Measurements from ENCODE around the gene GRIK2.

GRIK2 gene

DNA sequence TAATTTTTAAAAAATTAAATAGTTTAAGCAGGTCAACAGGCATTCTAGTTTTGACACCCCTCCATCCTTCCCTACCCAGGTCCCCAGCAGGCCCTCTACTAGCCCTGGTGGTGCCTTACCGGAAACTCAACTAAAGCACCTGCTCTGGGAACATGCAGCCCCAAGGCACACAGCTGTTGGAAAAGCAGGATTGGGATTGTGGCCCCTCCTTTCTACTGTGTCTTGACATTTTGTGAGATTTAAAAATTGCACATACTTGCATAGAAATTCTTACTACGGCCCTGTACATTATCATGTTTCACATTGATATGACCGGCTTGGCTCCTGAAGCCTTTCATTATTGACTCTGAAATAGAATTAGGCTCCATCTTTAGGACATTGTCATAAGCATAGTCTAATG, 423.2 kb downstream of the GRIK2 start:
- DNase-seq, result no peak

DNA sequence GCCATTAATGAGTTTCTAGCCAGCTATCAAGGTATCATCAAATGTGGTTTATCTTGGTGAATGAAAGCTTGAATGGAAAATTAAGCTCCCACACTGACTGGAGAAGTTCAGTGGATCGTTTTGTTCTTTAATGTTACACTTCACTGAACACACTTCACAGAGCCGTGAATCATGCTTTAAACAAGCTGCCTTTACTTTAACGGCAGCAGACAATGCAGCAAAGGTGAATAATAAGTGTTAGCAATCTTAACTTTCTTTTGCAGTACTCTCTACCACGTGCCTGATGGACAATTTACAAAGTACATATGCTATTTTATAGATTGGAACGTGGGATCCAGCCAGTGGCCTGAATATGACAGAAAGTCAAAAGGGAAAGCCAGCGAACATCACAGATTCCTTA, 424.5 kb downstream of the GRIK2 start:
- DNase-seq, result no peak

DNA sequence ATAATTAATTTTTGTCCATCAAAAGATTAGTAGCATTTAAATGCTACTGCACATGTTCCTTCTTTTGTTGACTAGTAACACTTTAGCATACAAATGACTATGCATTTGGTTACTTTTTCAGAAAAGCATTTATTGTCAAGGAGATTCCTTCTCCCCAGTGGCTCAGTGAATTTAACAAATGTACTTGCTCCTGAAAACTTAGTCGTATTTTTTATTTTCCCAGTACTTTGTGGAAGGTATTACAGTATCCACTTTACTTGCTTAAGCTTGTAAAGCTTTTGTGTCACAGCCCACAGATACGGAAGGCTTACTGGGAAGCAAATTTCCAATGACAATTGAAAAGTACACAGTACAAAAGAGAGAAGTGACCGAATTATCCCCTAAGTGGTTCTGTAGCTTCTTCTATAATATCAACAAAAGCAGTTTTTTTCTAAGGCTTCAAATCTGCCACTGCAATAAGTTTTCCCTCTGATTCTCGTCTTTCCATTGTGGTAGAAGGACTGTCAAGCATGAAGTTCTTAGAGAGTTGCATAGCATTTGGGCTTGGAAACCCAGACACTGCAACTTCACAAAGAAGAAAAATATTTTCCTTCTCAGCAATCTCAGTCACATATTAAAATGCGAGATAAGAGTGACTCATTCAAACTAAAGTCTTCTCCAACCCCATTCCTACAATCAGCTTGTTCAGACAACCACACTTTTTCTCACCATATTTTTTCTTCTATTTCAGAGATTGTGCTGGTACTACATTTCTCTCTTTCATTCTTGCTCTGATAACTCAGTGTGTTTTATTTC, 431.2 kb downstream of the GRIK2 start:
- DNase-seq, result no peak

DNA sequence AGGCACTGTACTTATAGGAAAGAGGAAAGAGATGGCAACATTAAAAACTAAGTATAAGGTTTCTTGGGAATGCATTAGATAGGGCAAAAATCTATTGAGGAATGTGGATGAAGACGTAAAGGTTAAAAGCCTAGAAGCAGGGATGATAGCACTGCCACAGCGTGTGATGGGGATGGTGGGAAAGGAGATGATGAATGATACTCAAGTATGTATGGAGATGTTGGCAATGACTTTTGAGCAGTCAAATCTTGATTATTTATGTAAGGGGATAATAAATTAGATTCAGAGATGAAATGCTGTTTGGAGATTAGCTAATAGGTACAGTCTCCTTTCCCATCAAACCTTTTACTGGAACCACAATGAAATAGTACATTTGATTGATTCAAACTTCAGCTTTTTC, 432.8 kb downstream of the GRIK2 start:
- DNase-seq, result no peak

DNA sequence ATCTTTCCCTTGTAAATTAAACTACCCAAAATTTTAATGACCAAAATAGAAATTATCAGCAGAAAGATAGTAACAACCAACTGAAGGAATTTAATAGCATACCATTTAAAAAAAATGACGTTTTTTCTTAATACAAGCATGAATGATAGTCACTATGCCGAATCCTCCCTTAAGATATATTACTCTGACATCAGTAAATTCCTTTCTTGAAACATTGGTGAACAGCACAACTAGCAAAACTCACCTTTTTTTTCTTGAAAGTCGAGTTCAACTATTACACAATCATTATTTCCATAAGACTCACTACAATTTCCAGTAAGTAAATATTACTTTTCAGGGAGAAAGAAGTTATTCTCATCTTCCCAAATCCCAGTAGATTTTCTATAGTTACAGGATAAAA, 433.2 kb downstream of the GRIK2 start:
- no peak for DNase-seq

DNA sequence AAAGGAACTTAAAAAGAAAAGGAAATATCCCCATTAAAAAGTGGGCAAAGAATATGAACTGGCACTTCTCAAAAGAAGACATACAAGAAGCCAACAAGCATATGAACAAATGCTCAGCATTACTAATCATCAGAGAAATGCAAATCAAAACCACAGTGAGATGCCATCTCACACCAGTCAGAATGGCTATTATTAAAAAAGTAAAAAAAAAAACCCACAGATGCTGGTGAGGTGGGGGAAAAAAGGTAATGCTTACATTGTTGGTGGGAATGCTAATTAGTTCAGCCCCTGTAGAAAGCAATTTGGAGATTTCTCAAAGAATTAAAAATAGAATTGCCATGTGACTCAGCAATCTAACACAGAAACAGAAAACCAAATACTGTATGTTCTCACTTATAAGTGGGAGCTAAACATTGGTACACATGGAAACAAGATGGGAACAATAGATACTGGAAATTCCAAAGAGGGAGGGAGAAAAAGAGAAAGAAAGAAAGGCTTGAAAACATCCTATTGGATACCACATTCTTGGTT, 437.1 kb downstream of the GRIK2 start:
- DNase-seq, result no peak

DNA sequence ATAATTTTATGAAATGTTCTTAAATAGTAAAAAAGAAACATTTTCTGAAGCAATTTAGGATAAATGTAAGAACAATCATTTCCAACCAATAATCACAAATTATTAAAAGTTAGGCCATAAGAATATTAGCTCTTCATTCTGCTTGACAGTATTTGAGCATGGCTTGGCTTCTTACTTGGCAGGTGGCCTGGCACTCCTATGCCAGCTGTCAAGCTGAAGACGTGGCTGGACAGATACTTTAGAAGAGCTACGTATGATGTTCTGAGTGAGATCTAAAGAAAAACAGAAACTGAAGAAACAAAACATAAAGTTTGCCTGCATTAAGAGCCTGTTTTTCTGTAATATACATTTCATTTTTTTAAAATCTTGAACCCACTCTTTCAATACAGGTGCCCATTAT, 438.9 kb downstream of the GRIK2 start:
- no peak for DNase-seq

DNA sequence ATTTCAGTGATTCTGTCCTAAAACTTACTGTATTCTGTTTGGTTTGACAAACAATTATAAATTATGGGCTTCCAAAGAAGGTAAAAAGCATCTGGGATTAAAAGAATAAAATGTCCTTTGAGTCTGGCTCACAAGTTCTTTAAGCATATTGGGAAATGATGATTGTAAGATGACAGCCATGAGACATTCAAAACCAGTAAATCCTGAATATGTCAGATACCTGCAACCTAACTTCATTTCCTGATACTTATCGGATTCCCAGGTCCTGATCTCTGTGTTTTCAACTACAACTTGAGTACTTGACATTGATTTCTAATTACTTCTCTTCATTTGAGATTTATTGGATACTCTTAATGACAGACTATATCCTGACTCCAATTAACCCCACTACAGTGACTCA, 446.6 kb downstream of the GRIK2 start:
- DNase-seq, result no peak

DNA sequence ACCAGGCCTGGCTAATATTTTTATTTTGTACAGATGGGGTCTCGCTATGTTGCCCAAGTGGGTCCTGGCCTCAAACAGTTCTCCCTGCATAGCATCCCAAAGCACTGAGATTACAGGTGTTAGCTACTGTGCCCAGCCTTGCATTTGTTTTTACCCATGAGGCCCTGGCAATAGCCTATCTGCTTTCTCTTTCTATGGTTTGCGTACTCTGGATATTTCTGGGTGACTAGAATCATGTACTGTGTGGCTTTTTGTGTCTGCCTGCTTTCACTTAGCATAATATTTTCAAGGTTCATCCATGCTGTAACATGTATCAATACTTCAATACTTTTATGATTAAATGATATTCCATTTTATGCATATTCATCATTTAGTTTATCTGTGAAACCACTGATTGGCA, 451.7 kb downstream of the GRIK2 start:
- no peak for DNase-seq

DNA sequence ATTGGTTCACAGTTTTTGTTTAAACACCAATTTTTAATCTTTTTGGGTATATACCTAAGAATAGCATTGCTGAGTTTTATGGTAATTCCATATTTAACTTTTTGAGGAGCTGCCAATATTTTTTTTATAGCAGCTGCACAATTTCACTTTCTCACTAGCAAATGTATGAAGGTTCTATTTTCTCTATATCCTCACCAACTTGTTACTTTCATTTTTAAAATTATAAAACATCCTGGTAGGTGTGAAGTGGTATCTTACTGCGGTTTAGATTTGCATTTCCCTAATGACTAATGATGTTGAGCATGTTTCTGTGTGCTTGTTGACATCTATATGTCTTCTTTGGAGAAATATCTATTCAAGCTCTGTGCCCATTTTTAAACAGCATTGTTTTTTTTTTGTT, 452.1 kb downstream of the GRIK2 start:
- no peak for DNase-seq

DNA sequence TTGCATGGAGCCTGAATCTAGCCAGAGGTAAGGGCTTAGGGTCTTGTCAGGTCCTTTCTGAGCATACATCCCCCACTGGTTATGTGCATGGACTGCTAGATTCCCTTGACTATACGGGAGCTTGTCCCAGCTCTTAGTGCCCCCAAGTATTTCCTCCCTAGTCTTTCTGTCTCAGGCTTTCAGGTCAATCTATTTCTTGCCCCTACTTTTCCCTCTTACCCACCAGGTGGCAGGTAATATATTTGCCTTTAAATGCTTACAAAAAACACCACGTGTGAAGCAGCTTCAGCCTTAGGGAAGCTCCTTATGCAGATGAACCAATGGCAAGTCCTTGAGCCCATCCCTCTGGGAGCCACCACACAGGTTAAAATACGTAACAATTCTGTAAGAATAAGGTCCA, 454.2 kb downstream of the GRIK2 start:
- DNase-seq, result no peak

DNA sequence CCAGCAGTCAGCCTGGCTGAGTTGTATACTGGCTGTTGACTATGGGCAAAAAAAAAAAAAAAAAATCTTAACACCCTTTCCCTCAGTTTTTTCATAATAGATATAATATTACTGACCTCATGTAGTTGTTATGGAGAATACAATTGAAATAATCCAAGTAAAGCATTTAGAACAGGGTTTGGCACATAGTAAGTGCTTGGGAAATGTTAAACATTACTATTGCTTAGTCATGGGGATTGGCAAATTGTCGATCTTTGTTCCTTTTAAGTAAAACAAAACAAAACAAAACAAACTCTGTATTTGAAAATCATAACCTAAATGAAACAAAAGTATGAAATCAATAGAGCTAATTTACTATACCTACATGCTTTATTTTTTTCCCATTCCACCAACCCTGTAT, 458.4 kb downstream of the GRIK2 start:
- DNase-seq, result no peak

DNA sequence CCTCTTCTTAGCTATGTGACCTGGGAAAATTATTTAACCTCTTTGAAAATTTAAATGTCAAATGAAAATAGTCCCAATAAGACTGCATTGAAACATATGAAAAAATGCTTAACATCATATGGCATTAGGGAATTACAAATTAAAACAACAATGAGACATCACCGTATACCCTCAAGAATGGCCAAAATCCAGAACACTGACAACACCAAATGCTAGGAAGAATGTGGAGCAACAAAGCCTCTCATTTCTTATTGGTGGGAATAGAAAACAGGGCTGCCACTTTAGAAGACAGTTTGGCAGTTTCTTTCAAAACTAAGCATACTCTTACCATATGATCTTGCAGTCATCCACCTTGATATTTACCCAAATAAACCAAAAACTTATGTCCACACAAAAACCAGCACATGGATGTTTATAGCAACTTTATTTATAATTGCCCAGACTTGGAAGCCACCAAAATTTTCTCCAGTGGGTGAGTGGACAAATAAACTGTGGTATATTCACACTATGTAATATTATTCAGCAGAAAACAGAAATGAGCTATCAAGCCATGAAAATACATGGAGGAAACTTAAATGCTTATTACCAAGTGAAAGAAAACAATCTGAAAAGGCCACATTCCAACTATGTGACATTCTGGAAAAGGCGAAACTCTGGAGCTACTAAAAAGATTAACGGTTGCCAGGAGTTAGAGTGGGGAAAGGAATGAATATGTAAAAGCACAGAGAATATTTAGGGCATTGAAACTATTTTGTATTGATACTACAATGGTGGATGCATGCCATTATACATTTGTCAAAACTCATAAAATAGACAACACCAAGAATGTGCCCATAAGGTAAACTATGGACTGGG, 459.9 kb downstream of the GRIK2 start:
- no peak for DNase-seq

DNA sequence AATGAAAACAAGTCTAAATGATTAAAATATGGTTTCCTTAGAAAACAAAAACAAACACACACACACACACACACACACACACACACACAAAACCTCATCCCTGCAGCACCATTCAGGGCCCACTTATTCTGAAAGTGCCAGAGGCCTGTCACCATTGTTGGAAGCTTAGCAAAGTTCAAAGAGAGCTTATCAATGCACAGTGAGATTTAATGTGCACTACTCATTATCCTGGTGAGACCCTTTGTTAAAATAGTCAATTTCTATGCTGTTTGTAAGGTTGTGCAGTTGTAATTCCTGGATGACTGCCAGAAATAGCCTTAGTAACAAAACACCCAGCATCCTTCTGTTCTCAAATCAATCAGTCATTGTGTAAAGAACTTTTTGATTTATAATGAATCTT, 482.9 kb downstream of the GRIK2 start:
- DNase-seq, result no peak

DNA sequence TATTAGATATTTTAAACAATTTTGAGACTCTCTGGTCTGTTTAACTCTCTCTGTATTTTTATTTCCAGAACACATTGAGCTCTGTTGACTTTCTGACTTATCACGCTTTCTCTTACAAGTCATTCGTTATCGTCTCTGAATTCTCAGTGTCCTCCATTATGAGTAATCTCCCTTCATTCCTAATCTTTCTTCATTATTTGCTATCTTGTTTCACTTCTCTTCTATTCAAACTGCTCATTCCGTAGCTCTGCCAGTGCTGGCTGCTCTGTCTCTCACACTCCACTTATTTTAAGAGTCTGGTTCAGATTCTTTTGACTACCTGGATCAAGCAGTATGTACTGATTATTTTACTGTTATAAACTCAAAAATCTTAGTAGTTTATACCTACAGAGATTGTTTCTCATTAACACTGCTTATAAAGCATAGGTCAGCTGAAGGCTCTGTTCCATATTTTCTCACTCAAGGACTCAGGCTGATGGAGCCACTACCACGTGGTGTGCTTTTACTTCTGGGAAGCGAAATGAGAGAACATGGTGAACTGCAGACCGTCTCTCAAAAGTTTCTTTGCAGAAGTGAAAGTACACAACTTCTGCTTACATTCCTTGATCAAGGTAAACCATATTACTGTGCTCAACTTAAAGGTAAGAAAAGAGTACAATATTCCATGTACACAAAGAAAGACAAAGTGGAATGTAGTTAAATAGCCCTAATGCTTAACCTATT, 485.2 kb downstream of the GRIK2 start:
- no peak for DNase-seq

DNA sequence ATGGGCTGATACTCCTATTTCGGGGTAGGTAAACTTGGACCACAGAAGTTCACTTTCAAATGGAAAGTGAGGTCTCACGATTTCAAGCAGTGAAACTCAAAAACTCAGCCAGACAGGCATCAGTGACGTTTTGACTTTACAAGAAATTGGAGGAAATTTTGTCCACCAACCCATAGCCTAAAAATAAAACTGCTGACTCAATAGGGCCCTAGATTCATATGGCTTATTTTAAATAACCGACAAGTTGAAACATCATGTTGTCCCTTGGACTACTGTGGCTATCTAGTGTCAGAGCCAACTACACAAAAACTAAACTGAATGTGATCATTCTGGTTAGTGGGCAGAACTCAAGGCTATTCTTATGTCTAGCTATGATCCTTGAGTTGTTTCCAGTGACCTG, 486.3 kb downstream of the GRIK2 start:
- DNase-seq, result no peak

DNA sequence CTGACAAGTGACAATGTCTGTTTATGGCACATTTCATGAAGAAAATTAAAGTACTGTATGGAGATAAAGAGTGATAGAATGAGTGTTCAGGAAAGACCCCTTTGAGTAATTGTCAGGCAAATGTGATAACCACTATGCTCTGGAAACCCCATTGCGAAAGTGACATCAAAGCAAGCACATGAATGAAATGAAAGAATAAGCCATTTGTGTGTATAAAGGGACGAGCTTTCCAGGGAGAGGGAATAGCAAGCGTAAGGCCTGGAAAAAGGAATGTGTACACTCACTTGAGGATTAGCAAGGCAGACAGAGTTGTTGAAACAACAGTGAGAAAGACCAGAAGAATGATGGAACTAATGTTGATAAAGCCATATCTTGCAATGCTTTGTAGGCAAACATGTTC, 490.0 kb downstream of the GRIK2 start:
- DNase-seq, result no peak

DNA sequence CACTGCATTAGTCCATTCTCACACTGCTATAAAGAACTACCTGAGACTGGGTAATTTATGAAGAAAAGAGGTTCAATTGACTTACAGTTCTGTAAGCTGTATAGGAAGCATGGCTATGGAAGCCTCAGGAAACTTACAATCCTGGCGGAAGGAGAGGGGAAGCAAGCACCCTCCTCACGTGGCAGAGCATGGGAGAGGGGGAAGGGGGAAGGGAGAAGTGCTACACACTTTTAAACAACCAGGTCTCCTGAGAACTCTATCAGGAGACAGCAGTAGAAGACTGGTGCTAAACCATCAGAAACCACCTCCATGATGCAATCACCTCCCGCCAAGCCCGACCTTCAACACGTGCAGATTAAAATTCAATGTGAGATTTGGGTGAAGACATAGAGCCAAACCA, 494.0 kb downstream of the GRIK2 start:
- DNase-seq, result no peak

DNA sequence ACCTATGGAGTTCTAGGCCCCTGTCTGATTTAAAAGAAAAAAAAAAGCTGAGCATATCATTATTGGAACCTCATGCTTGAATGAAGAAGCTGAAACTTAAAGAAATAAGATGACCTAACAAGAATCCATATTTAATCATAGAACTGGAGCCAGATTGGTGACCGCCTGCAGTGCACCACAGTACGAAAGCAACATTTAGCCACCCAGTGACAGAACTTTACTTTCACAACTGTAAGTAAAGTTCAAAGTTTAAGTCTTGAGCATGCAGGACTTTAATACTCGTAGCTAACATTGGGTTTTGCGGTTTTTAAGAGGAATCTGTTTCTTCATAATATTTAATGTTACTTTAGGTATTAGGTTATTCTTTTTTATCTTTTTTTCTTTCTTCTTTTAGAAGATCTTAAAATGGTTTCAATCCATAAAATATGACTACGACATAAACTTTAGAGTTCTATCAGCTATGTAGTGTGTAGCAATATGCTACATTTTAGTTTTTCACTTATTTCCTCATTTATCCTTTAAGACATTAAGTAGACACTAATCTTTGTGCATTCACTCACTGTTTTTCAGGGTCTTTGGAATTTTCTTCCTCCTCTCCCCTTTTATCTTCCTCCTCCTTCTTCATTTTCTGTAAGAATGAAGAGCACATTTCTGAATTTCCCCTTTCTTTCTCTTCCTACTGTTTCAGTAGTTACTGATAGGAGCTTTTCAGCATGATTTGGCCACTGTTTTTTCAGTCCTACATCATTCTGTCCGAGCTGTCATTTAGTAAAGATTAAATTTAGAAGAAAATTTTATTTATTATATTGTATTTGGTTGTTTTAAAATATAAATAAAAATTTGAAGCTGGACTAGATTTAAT, 514.1 kb downstream of the GRIK2 start:
- no peak for DNase-seq

DNA sequence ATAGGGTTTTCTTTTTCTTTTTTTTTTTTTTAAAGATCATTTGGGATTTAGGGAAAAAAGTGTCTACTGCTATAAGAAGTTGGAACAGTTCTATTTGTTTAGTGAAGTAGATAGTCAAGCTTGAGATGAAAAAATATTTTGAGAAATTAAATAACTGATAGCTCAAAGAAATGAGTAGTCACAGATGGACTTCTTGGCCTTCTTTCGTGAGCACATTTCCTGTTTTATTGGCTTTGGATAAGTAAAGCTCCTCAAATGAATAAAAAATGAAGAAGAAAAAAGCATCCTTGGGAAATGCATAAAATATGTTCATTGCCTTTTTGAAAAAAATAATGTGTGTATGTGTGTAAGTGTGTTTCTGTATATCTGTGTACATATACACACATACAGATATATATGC, 515.9 kb downstream of the GRIK2 start:
- no peak for DNase-seq

DNA sequence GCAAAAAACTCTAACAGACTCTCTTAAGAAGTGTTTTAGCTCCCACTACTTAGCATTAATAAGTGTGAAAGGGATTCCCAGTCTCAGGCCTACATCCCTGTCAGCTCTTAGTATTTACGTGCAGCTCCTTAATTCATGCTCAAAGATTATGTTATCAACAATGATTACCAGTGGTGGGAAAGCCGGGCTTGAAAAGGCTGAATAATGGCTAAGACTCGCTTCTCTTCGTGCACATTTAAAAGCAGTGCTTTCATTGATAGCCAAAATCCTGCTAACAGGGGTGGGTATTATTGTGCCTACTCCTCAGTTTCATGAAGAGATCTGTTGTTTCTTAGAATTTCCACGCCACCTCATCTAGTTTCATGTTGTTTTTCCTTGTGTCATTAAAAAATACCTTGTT, 518.8 kb downstream of the GRIK2 start:
- no peak for DNase-seq

DNA sequence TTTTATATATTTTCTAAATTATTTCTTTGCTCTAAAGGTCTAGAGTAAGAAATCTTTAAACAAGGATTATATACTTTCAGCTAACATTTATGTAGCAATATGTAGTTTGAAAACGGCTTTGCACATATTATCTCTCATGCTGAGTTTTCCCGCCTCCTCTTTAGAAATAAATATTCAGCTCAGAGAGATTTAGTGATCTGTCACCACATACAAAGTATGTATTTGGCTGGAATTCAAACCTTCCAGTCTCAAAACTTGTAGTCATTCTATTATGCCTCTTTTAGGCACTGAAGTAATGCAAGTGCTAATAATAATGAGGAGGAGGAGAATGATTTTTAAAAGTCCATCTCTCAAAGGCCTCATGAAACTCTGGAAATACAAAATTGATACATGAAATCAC, 525.0 kb downstream of the GRIK2 start:
- no peak for DNase-seq
